NCI-H1930 (cell line): ENCODE data around the gene TNFAIP8L3.

Source experiments
- DNase-seq, 2 experiments: peaks; one replicate each; lab custom pipeline; 2025; lab: John Stamatoyannopoulos, UW

TNFAIP8L3 gene

DNA sequence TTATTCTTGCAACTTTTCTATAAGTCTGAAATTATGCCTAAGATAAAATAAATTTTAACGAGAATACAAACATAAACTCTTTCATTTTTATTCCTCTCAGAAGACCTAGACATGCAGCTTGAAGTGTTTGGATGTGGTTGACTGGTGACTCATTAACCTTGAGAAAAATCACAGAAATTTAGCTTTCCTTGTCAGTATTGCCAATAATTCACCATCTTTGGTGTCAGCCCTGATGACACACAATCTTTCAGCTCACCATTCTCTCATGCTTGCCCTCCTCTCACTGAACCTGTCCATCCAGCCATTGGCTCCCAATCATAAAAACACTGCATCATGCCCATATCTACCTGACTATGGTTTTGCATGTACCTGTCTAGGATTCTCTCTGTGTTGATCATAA is 22.6 kb upstream of the TNFAIP8L3 start:
- DNase-seq: no peak

DNA sequence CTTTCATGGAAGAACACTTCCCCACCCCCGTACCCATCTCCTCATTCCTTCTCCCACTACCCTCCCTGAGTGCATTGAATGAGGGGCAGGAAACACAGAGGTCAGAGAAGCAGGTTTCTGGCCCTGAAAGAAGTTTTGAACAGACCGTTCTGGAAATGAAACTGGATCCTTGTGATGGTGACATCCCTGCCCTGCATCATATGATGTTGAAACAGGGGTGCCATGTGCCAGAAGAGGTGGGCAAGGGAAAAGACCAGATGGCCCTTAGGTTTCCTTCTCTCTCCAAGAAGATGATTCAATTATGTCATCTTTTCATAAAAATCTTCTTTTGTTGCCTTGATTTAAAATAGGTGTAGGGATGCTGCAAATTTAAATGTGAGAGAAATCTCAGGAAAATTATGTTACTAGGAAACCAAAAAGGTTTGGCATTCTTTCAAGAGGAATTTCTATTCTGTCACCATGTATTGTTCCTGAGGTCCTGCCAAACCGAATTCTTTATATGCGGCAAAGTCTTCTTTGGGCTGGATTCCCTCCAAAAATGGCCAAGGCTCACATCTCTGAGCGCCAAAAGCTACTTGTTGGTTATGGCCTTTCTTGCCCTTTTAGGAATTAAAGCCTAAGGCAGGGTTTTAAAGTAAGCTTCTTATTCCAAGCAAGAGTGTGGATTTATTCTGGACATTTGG is 19.9 kb upstream of the TNFAIP8L3 start:
- no peak for DNase-seq

GRCh38 chr15:51112078-51112477 is 17.4 kb upstream of the TNFAIP8L3 start:
- DNase-seq: no peak

DNA sequence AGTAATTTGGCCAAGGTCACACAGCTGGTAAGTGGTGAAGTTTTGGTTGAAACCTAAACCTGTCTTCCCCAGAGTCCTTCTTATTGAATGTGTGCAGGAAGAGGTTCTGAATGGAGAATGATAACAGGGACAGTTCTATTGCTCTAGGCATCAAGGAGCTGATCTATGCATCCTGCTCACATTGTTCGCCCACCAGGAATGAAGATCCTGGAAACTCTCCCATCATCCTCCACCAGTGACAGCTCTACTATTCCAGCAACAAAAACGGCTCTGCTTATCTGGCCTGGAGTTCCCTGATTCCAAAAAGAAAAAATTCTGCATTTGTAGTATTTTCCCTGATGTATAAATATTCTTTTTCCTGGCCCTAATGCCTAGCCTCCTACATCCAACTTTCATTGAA is 16.4 kb upstream of the TNFAIP8L3 start:
- DNase-seq: no peak

- DNase-seq: no peak
Measured at GRCh38 chr15:51110171-51110570, 15.5 kb upstream of the TNFAIP8L3 start.

GRCh38 chr15:51108933-51109550 is 14.3 kb upstream of the TNFAIP8L3 start:
- no peak for DNase-seq

DNA sequence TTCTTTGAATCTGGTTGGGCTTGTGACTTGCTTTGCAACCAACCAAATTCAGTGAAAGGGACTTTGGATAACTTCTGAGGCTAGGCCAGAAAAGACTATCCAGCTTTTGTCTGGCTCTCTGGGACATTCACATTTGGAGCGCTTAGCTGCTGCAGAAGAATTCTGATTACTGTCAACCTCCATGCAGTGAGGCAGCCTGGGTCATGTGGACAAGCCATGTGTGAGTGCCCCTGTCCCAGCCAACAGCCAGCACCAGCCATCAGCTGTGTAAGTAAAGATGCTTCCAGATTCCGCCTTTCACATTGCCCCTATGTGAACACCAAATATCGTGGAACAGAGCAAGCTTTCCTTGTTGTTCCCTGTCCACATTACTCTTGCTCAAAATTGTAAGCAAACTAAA is 12.9 kb upstream of the TNFAIP8L3 start:
- no peak for DNase-seq

DNA sequence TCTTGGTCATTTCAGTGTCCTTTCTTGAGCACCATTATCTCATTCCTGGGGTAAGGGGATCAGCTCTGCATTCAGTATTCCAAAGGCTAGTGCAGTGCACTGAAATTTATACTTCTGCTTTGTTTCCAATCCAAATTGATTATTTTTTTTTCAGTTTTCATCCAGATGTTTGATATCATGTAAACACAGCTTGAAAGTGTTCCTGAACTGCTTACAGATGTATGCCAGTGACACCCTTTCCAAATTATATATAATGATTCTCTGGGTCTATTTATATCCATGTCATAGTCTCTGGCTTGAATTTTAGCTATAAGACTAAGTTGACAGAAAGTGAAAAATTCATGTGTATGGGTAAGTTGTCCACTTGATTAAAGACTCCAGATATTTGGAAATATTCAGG is 11.8 kb upstream of the TNFAIP8L3 start:
- DNase-seq: no peak

GRCh38 chr15:51105430-51106016 is 10.8 kb upstream of the TNFAIP8L3 start:
- DNase-seq: no peak

GRCh38 chr15:51104512-51104911 is 9.8 kb upstream of the TNFAIP8L3 start:
- no peak for DNase-seq

- no peak for DNase-seq
Measured at GRCh38 chr15:51103330-51103729, 8.6 kb upstream of the TNFAIP8L3 start.

DNA sequence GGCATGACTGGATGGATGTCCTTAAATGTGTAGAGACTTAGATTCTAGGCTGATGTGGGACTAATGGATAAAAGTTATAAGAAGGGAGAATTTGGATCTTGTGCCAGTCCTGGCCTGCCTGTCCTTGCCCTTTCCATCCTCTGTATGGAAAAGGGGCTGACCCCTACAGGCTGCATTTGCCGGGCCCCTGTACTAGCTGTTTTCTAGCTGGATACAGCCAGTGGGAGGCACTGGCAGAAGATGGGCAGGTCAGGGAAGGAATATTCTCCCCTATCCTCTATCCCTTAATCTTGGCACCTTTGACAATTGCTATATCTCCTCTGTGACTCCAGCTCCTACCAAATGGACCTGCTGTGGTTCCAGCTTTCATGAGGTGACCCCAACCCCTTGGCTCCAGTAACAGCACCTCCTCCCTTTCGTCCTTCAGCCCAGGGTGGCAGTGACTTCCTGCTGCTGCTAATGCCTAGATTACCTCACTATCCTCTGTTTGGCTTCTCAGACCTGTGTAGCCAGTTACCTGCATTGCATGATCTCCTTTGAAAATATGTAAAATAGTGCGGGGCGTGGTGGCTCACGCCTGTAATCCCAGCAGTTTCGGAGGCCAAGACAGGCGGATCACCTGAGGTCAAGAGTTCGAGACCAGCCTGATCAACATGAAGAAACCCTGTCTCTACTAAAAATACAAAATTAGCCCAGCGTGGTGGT is 6.2 kb upstream of the TNFAIP8L3 start:
- DNase-seq: no peak

DNA sequence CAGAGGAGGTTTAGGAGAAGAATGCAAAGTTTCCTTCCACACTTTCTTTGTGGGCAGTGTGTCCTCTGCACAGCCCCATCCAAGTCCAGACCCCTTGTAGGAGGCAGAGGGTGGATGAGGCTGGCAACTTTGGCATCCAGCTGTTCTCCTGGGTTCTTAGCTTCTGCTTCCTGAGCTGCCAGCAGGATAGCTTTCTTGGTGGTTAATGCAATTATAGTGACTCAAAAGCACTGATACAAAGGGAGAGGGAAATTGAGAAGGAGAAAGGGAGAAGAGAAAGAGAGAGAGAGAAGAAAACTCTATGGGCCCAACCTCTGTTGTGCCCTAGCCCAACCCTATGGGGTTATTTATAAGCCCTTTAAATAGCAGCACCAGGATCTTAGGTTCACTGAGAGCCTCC is 4.5 kb upstream of the TNFAIP8L3 start:
- DNase-seq: no peak

DNA sequence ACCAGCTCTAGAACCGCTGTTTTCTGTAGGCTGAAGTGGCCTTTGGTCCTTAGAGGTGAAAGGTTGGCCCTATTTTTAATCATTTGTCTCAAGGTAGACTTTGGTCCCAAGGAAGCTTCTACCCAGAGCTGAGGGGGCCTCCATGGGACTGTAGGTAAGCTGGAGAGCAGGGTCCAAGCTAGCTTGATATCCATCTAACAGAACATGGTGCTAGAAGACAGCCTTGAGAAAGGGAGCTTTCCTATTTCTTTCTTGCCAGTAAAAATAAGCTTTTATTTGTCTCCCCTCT is 3.6 kb upstream of the TNFAIP8L3 start:
- no peak for DNase-seq

- DNase-seq: no peak
Measured at GRCh38 chr15:51097553-51098330, 3.0 kb upstream of the TNFAIP8L3 start.

DNA sequence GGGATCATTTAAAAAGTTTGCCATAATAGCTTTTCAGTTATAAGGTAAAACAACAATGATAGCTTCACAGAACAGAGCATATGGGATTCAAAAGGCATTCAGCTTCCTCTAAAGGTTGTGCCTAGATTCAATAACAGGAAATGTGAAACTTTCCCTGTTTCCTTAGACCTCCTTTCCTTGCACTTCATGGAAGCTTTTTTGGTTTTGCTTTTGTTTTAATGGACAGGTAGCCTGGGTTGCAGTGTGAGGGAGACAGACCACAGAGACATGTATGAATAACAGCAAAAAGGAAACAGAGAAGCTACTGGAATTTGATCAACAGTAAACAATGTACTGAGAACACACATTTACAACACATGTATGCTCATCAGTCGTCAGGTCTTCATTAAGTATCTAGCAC is 2.3 kb upstream of the TNFAIP8L3 start:
- no peak for DNase-seq

GRCh38 chr15:51095681-51096331 is 1.1 kb upstream of the TNFAIP8L3 start:
- no peak for DNase-seq

- DNase-seq: no peak
Measured at GRCh38 chr15:51093839-51094605, 684 bp downstream of the TNFAIP8L3 start.

GRCh38 chr15:51093488-51093838 is 1.2 kb downstream of the TNFAIP8L3 start:
- DNase-seq: no peak

GRCh38 chr15:51092480-51093040 is 2.1 kb downstream of the TNFAIP8L3 start:
- DNase-seq: no peak

GRCh38 chr15:51090753-51091152 is 4.0 kb downstream of the TNFAIP8L3 start:
- no peak for DNase-seq
